C4-2B (cell line): Measurements from ENCODE around the gene NUDT13.

Experiments
- ZFX ChIP-seq: fragments of 450-650 bp; IDR thresholded peaks from 2 replicates; pipeline ENCODE4 v1.6.1; 2017
- TF ChIP-seq, protein P1 (sequence below): fragments of 450-650 bp; conservative IDR thresholded peaks from 2 replicates; pipeline ENCODE4 v1.5.1; 2017; ENCODE audit warnings: mild to moderate bottlenecking

DNA sequence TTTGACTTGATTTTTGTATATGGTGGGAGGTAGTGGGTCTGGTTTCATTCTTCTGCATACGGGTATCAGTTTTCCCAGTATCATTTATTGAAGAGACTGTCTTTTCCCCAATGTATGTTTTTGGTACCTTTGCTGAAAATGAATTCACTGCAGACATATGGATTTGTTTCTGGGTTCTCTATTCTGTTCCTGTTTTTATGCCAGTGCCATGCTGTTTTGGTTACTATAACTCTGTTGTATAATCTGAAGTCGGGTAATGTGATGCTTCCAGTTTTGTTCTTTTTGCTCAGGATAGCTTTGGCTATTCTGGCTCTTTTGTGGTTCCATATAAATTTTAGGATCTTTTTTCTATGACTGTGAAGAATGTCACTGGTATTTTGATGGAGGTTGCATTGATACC, 56.7 kb downstream of the NUDT13 start:
- TF ChIP-seq, protein P1, sequence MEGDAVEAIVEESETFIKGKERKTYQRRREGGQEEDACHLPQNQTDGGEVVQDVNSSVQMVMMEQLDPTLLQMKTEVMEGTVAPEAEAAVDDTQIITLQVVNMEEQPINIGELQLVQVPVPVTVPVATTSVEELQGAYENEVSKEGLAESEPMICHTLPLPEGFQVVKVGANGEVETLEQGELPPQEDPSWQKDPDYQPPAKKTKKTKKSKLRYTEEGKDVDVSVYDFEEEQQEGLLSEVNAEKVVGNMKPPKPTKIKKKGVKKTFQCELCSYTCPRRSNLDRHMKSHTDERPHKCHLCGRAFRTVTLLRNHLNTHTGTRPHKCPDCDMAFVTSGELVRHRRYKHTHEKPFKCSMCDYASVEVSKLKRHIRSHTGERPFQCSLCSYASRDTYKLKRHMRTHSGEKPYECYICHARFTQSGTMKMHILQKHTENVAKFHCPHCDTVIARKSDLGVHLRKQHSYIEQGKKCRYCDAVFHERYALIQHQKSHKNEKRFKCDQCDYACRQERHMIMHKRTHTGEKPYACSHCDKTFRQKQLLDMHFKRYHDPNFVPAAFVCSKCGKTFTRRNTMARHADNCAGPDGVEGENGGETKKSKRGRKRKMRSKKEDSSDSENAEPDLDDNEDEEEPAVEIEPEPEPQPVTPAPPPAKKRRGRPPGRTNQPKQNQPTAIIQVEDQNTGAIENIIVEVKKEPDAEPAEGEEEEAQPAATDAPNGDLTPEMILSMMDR: no peak
- TF ChIP-seq ZFX: no peak
